ENCODE data around the gene HIGD1A.

The HIGD1A gene

DNA sequence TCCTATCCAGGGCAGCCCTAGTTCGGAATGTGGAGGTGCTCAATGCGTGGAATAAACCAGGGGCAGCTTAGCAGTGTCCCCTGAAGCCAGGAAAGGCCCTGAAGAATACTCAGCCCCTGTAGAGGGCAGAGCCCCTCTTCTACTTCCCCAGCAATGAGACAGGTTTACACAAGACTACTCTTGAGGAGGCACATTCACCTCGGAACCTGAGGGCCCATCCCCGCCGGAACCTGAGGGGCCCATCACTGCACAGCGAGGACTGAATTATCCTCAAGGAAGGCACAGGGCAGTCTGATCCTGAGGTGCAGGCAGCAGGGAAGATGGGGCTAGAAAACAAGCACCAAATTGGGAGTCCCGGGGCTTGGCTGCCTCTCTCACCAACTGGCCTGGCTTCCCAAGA lies 53.5 kb downstream of the HIGD1A start:
- DNase-seq (ENCODE audit: low spot score): no peak
- Mint-ChIP-seq H3K27ac (no peak overlapping the region), H3K36me3 (ENCODE audit: low read depth) (no peaks in the 10 kb centered on the region), H3K4me1 (ENCODE audit: low read depth) (peaks cover 21% of the 10 kb centered on the region), H3K27me3 (ENCODE audit: low read depth) (peaks cover 8% of the 10 kb centered on the region), H3K4me3 (no peak overlapping the region), H3K9me3 (no peaks in the 10 kb centered on the region)

DNA sequence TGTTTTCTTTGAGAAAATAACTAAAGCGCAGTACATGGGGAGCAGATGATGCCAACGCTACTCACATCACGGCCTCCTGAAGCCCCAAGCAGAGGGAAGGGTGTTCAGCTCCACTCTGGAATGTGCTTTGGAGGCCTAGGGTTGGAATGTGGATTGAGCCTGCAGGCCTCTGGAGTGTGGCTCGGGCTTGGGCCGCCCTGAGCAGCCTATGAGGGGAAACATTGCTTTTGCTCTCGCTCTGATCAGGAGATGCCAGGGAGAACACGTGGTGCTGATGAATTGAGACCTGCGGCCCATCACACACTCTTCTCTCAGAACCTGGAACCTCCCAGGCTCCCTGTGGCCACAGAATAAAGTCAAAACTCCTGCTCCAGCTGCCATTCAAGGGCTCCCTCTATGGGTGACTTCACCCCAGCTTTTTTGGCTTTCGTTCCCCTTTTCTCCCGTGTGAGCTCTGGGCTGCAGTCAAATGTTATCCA lies 54.5 kb downstream of the HIGD1A start:
- no peak for DNase-seq (ENCODE audit: low spot score)
- Mint-ChIP-seq H3K36me3 (ENCODE audit: low read depth) (no peaks in the 10 kb centered on the region), H3K27ac (no peak overlapping the region), H3K4me3 (no peak overlapping the region), H3K27me3 (ENCODE audit: low read depth) (peaks cover 5% of the 10 kb centered on the region), H3K9me3 (no peaks in the 10 kb centered on the region), H3K4me1 (ENCODE audit: low read depth) (peaks cover 21% of the 10 kb centered on the region)

DNA sequence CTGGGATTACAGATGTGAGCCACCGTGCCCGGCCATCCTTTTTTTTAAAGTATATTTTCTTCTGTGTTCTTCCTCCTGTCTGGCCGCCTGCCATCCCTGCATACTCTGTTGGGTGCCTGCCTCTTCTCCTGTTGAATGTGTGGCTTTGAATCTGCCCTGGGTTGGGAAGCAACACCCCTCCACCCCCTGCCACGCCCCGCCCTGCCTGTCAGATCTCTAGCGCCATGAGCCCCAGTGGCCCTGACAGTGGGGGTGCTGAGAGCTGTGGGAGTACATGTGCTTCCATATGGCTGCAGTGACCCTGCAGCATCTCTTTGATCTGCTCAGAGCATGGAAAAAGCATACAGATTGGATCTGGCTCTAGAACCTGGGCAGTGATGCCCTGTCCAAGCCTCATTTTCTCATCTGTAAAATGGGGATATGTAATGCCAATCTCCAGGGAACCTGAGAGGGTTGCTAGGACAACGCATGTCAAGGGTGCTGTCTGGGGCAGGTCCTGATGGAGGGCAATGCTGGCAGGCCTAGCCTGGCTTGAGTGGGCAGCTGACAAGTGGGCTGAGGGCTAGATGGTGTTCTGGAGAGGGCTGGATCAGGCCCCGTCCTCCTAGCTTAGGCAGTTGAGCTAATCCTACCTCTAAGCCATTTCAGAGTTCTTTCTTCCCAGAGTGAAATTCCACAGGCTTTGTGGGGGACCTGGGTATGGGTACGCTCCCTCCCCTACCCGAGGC lies 55.1 kb downstream of the HIGD1A start:
- Mint-ChIP-seq H3K27ac (peak overlapping the region; percentile 55), H3K36me3 (ENCODE audit: low read depth) (no peaks in the 10 kb centered on the region), H3K4me3 (peak overlapping the region; percentile 24), H3K4me1 (ENCODE audit: low read depth) (peaks cover 23% of the 10 kb centered on the region), H3K9me3 (no peaks in the 10 kb centered on the region), H3K27me3 (ENCODE audit: low read depth) (peaks cover 3% of the 10 kb centered on the region)
- no peak for DNase-seq (ENCODE audit: low spot score)

DNA sequence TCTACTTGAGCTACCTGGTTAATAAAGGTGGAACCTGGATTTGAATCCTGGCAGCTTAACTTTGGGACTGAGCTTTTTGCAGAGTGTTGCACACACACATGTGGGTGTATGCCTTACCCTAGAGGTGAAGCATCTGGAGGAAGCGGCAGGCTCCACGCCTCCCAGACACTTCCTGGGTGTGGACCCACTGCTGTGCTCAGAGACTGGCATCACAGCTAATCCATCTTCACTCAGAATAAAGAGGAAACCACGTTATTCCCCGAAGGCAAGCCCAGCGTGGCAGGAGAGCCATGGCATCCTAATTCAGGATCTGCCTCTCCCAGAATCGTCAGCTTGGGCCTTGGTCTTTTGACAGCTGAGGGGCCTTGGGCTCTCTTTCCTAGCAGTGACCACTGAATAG lies 56.7 kb downstream of the HIGD1A start:
- Mint-ChIP-seq H3K27ac (peak overlapping the region; percentile 75), H3K27me3 (ENCODE audit: low read depth) (no peaks in the 10 kb centered on the region), H3K4me1 (ENCODE audit: low read depth) (peaks cover 25% of the 10 kb centered on the region)

DNA sequence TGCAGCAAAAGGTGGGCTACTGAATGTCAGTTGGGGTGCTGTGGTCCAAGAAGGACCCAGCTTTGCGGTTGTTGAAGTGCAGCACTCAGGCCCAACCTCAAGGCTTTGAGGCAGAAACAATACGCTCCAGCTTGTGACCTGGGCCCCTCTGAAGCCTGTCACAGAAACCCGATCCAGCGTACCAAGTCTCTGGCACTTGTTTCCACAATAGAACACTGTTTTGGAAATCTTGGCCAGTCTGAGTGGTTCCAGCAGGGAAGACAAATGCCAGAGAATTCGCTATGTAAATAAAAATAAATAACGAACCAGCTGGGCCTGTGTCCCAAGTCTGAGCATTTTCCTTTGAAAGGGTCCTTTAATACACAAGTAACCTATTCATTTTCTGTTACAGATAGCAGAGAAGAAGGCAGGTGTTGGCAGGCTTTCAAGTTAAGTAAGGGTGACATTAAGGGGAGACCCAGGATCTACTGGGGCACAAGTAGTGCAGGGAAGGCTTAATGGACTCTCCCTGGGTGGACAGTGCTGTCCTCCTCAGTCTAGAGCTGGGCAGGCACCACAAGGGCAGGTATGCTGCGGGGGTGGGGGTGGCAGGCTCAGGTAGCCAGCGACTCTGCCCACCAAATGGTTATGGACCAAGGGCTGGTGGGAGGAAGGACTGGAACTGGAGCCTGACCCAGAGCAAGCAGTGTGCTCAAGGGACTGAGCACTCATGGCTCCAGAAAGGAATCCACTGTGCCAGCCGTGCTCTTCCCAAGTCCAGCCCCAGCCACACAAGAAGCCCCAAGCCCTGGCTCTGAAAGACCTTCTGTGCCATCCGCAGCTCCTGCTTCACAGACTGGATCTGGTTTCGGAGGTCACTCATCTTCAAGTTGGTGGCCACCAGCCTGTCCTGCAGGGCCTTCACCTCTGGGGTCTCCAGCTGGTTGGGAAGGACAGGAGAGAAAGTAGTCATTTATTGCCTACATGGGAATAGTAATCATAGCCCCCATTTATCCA lies 57.5 kb downstream of the HIGD1A start:
- Mint-ChIP-seq H3K4me3 (peak overlapping the region; percentile 34), H3K4me1 (ENCODE audit: low read depth) (peaks cover 25% of the 10 kb centered on the region), H3K36me3 (ENCODE audit: low read depth) (no peaks in the 10 kb centered on the region), H3K27me3 (ENCODE audit: low read depth) (no peaks in the 10 kb centered on the region), H3K9me3 (no peaks in the 10 kb centered on the region), H3K27ac (no peak overlapping the region)
- DNase-seq (ENCODE audit: low spot score): no peak

More for the DNA sequence above, 56.7 kb downstream of the HIGD1A start:
- no peak for DNase-seq (ENCODE audit: low spot score)
- Mint-ChIP-seq H3K36me3 (ENCODE audit: low read depth) (no peaks in the 10 kb centered on the region), H3K9me3 (no peaks in the 10 kb centered on the region), H3K4me3 (peak overlapping the region; percentile 34)

DNA sequence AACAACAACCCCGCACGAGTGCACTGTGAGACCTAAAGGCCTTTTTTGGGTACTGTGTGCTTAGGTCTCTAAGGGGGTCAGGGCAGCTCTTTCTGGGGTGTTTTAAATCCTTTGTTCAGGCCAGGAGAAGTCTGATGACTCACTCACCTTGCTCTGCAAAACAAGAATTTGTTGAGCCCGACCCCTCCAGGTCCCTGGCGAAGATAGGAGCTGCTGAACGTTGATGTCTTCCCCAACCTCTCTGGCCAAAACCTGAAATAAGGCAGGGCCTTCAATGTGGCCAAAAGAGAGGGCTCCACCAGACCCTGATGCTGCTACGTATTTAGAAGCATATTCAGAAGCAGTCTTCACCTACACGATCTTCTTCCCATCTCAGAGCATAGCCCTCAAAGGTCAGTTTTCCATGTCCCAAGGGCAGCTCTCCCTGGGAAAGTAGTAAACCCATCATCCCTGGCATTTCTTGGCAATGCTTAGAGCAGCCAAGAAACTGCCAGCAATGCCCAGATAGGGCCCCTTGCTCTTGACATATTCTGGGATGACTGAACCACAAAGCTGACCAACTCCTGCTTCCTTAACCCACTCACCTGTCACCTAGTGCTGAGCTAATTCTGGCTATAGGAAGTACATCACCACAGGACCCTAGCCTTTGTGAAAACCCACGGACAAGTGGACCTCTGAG lies 58.4 kb downstream of the HIGD1A start:
- Mint-ChIP-seq H3K27ac (no peak overlapping the region), H3K27me3 (ENCODE audit: low read depth) (no peaks in the 10 kb centered on the region), H3K9me3 (no peaks in the 10 kb centered on the region), H3K36me3 (ENCODE audit: low read depth) (no peaks in the 10 kb centered on the region), H3K4me1 (ENCODE audit: low read depth) (peaks cover 25% of the 10 kb centered on the region), H3K4me3 (no peak overlapping the region)
- DNase-seq (ENCODE audit: low spot score): no peak

DNA sequence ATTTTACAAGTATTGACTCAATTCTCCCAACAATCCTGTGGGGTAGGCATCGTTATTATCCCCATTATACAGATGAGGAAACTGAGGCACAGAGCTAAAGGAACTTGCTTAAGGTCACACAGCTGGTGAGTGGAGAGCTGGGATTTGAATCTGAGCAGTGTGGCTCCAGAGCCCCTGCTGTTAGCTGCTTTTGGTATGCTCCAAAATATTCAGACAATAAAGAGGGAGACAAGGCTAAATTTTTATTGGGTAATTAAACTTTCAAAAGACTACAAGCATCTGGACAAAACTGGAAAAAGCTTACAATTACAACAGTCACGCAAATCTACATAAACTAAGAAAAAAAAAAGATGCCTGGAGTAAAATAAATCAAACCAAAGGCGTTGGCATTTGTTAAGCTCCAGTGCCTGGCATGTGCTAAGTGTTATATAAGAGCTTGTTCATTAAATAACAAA lies 59.0 kb downstream of the HIGD1A start:
- Mint-ChIP-seq H3K4me3 (no peak overlapping the region), H3K36me3 (ENCODE audit: low read depth) (no peaks in the 10 kb centered on the region), H3K27ac (no peak overlapping the region), H3K4me1 (ENCODE audit: low read depth) (peaks cover 25% of the 10 kb centered on the region), H3K27me3 (ENCODE audit: low read depth) (no peaks in the 10 kb centered on the region), H3K9me3 (no peaks in the 10 kb centered on the region)
- no peak for DNase-seq (ENCODE audit: low spot score)

DNA sequence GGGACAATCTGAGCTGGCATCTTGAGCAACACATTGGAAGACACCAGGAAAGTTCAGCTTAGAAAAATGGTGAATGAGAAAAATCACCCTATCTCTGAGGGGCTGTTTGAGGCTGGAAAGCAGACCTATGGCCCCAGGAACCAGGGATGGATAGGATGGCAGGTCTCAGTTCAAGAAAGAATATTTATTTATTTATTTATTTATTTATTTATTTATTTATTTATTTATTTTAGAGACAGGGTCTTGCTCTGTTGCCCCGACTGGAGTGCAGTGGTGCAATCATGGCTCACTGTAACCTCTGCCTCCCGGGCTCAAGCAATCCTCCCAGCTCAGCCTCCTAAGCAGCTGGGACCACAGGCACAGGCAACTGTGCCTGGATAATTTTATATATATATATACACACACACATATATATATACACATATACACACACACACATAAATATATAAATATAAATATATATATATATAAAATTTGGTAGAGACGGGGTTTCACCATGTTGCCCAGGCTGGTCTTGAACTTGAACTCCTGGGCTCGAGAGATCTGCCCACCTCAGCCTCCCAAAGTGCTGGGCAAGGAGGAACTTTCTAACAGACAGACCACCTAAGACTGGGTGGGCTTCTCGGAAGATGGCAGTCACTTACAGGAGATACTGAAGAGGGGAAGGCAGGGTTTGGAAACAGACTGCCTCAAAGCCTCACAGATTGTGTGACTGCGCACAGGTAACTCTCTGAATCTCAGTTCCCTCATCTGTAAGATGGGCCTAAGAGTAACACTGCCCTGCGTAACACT lies 60.9 kb downstream of the HIGD1A start:
- DNase-seq (ENCODE audit: low spot score): no peak
- Mint-ChIP-seq H3K27ac (no peak overlapping the region), H3K4me3 (no peak overlapping the region), H3K36me3 (ENCODE audit: low read depth) (no peaks in the 10 kb centered on the region), H3K9me3 (no peaks in the 10 kb centered on the region), H3K27me3 (ENCODE audit: low read depth) (no peaks in the 10 kb centered on the region), H3K4me1 (ENCODE audit: low read depth) (peaks cover 19% of the 10 kb centered on the region)

DNA sequence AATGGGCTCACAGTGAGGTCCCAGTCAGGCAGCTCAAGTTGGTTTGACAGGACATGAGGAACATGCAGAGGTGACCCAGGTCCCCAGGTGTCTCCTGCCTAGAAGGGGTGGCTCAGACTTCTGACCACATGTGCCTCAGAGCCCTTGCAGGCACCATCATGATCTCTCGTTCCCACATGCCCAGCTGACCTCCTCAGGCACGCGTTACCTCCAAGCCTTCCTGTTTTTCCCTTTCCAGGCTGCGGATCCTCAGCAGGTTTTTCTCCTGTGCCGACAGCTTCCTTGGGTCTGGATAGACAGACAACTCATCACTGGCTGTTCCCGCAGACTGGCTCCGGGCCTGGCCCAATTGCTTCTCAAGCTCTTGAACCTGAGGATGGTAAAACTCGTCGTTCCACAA lies 61.6 kb downstream of the HIGD1A start:
- Mint-ChIP-seq H3K4me1 (ENCODE audit: low read depth) (peaks cover 12% of the 10 kb centered on the region), H3K27ac (no peak overlapping the region), H3K27me3 (ENCODE audit: low read depth) (no peaks in the 10 kb centered on the region), H3K9me3 (no peaks in the 10 kb centered on the region), H3K4me3 (no peak overlapping the region), H3K36me3 (ENCODE audit: low read depth) (no peaks in the 10 kb centered on the region)
- DNase-seq (ENCODE audit: low spot score): no peak

DNA sequence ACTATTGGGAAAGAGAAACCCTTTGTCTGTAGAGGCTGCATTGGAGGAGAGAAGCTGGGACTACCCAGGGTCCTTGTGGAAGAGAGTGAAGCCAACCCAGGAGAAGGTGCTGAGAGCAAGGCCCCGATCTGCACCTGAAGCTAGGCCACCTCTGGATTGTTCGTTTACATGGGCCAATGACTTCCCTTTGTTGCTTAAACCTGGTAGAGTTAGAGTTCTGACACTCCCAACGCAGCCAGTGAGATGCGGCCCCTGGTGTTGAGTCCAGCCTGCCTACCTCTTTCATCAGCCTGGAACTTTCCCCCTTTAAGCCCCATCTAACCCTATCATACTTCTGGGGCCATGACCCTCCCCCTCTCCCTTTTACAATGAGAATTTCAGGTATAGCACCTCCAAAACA lies 62.0 kb downstream of the HIGD1A start:
- no peak overlapping the region for H3K27ac Mint-ChIP-seq
- H3K9me3 Mint-ChIP-seq: no peaks in the 10 kb centered on the region
- no peaks in the 10 kb centered on the region for H3K27me3 Mint-ChIP-seq (ENCODE audit: low read depth)
- DNase-seq (ENCODE audit: low spot score): no peak
- no peak overlapping the region for H3K4me3 Mint-ChIP-seq
- peaks cover 8% of the 10 kb centered on the region for H3K4me1 Mint-ChIP-seq (ENCODE audit: low read depth)
- H3K36me3 Mint-ChIP-seq (ENCODE audit: low read depth): no peaks in the 10 kb centered on the region

DNA sequence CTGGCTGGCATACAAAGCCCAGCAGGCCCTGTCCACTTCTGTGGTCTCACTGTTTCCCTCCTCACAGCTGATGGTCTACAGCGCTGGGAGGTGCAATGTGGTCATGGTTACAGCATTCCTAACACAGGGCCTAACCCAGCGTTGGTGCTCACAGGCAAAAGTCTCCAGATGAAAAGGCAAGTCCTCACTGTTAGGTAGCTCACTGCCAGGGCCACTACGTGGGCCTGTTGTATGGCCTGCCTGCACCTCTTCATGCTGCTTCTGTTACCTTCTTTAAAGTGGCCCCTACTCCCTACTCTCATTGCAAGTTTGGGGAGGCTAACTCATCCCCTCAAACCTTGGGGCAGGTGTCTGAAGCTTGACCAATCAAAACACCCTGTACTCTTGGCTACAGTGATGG lies 62.5 kb downstream of the HIGD1A start:
- Mint-ChIP-seq H3K9me3 (no peaks in the 10 kb centered on the region), H3K4me3 (no peak overlapping the region), H3K27me3 (ENCODE audit: low read depth) (no peaks in the 10 kb centered on the region), H3K27ac (no peak overlapping the region), H3K4me1 (ENCODE audit: low read depth) (peaks cover 6% of the 10 kb centered on the region), H3K36me3 (ENCODE audit: low read depth) (no peaks in the 10 kb centered on the region)
- no peak for DNase-seq (ENCODE audit: low spot score)

DNA sequence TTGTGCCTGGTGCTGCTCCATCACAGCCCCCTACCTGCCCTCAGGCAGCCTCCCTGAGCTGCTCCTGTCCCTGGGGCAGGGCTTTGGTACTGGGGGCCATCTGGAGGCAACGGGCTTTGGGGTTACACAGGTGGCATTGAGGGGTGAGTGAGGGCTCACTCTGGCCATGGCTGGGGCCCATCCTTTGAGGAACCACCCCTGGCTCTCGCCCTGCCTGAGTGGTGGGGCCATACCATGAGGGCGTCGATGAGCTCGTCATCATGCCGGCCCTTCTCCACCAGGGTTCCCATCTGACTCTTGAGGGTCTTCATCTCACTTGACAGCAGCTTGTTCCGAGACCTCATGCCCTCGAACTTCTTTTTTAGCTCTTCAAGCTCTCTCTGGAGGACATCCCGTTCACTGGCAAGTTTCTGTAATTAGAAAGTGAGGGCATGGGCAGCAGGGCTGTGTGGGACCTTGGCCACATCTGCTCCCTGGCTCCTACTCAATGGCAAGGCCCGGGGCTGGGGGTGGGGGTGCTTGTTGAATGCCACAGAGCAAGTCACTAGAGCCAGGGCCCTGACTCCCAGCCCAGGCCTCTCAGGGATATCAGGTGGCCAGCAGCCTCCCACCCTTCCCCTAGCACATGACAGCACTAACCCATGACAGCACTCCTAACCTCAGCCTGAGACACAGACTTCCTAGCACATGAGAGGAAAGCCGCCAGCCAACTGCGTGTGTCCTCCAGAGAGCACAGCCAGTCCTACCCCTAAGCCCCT lies 64.7 kb downstream of the HIGD1A start:
- no peak for DNase-seq (ENCODE audit: low spot score)
- no peaks in the 10 kb centered on the region for H3K36me3 Mint-ChIP-seq (ENCODE audit: low read depth)
- no peak overlapping the region for H3K27ac Mint-ChIP-seq
- no peaks in the 10 kb centered on the region for H3K9me3 Mint-ChIP-seq
- H3K4me1 Mint-ChIP-seq (ENCODE audit: low read depth): peaks cover 4% of the 10 kb centered on the region
- H3K27me3 Mint-ChIP-seq (ENCODE audit: low read depth): no peaks in the 10 kb centered on the region
- H3K4me3 Mint-ChIP-seq: no peak overlapping the region

DNA sequence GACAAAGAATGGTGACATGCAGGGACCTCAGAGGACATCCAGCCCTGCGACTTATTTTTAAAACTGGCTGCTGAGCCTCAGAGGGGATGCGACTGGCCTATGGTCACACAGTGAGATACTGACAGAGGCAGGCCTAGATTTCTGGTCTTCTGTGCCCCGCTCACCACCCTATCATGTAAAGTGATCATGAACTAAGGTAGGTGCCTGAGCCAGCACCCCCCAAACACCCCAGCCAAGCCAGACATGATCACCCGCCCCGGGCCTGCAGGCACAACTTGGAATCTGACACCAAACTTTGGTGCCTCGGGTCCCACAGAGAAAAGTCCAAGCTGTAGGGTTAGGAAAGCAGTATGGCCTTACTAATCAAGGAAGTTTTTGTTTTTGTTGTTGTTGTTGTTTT lies 67.8 kb downstream of the HIGD1A start:
- Mint-ChIP-seq H3K4me1 (ENCODE audit: low read depth) (no peaks in the 10 kb centered on the region), H3K27me3 (ENCODE audit: low read depth) (no peaks in the 10 kb centered on the region)

More for the DNA sequence above, 67.8 kb downstream of the HIGD1A start:
- H3K36me3 Mint-ChIP-seq (ENCODE audit: low read depth): no peaks in the 10 kb centered on the region
- no peaks in the 10 kb centered on the region for H3K9me3 Mint-ChIP-seq
- no peak for DNase-seq (ENCODE audit: low spot score)
- H3K27ac Mint-ChIP-seq: no peak overlapping the region
- H3K4me3 Mint-ChIP-seq: no peak overlapping the region
